HG02973 (cell line): ENCODE measurements around the gene RBM17.
A peak's percentile ranks its signal among the peaks of the same experiment; 100 is the strongest.
"Not testable (repeated sequence)": the region's sequence is repeated elsewhere in the genome, so short reads cannot be mapped to it uniquely, and the experiment has no call there.

ENCODE experiments used
- ATAC-seq: cut with Tn5 transposase; IDR thresholded peaks from one replicate; pipeline ENCODE4 v1.9.1; 2021; ENCODE audit warnings: moderate library complexity; ENCODE audit not compliant: unreplicated experiment

Gene RBM17

DNA sequence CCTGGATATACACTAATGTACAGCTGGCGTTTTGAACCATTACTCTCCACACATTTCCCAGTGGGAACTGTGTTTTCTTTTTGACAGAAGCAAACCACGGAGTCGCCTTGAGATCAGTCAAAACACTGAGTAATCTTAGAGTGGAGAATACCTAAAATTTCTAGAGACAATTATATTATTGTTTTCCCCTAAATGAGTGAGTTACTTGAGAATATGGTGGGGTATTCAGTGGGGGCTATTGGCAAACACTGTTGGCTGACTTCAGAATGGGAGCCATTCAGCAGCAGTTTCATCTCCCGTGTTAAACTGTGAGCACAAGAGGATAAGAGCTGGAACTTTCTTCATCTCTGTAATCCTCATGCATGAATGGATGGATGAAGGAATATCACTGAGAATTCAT, 32.9 kb upstream of the RBM17 start:
- no peak for ATAC-seq

DNA sequence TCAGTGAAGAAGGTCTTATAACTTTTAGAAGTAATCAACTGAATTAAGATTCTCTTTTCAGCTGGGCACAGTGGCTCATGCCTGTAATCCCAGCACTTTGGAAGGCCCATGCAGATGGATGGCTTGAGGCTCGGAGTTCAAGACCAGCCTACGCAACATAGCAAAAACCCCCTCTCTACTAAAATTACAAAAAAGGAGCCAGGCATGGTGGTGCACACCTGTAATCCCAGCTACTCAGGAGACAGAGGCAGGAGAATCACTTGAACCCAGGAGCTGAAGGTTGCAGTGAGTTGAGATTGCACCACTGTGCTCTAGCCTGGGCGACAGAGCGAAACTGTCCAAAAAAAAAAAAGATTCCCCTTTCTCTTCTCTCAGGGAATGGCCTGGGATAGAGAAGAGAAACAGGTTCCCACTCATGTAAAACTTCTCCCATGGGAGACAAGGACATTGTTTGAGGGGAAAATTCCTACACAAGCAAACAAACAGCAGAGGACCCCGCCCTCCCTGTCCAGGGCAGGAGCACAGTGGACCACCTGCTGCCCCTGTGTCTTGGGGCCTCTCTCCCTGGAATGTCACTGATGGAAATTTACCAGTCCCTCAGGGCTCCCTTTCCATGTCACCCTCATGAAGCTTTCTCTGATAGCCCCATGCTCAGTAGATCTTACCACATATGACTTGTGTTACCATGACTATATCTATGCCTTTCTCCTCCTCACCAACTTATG, 32.3 kb upstream of the RBM17 start:
- ATAC-seq = no peak

DNA sequence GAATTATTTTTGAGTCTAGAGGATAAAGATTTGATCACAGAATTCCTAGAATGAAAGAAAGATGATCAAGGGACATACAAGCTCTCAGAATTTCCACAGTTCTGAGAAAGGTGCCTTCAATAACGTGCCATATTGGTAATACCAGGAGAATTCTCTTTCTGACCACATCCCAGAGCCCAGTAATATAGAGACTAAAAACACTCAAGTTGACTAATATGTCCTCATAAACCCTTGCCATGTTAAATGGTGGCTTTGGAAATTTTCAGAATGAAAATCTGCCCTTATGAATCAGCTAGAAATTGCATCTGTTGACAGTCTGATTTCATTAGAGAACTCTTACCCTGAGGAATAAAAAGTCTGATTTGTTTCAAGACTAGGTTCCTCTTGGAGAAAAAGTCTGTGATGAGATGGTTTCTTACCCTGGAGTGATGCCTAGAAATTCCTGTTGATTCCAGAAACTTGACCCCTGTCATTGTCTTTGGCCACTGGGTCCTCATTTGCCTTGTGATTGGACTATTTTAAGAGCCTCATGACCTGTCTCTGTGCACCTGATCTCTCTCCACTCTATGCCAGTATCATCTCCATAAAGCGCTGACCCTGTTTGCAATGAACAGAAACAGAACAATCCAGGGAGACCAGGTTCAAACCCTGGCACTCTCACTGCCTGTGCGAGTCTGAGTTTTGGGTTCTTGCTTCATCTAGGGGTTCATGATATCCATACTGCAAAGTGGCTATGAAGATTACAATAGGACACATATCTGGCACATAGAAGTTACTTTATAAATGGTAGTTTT, 30.0 kb upstream of the RBM17 start:
- ATAC-seq = peak; percentile 39

- no peak for ATAC-seq
Observed at GRCh38 chr10:6059506-6059905, 29.3 kb upstream of the RBM17 start.

GRCh38 chr10:6061056-6061455, 27.8 kb upstream of the RBM17 start:
- no peak for ATAC-seq

DNA sequence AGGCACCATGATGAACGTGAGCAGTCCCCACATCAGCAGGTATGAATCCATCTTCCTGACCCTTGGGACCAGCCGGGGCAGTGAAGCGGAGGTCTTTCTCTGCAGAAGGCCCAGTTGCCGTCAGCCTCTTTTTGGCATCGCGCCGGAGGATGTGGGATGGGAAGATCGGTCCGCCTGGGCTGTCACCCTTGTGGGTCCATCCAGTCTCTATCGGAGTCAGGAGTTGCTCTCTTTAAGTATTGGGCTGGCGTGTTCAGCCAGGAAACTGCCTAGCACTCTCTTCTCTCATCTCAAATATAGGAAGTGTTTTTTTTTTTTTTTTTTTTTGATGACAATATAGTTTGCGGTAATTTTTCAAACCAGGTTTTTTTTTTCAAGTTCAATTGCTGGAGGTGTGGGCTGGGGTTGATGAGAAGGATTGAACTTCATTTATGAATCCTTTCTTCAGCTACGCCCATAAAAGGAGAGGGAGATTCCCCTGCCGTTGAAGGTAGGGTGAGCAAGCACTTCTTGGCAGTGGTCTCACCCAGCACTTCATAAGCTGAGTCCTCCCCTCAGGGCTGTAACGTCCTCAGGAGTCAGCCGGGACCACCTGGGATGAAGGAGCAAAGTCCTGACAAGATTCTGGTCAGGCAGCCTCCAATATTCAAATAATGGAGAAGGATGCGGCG, 26.6 kb upstream of the RBM17 start, which contains the start of gene IL2RA:
Gene IL2RA, minus strand, starts transcription at position 267 of the 671 bp plus-strand sequence. Its CDS starts 216 bp downstream, at position 51.
- no peak for ATAC-seq

- no peak for ATAC-seq
Observed at GRCh38 chr10:6064119-6064518, 24.7 kb upstream of the RBM17 start.

- not testable (repeated sequence) for ATAC-seq
Observed at GRCh38 chr10:6064726-6065125, 24.1 kb upstream of the RBM17 start.

- ATAC-seq = no peak
Observed at GRCh38 chr10:6065406-6065805, 23.4 kb upstream of the RBM17 start.

GRCh38 chr10:6065835-6066234, 23.0 kb upstream of the RBM17 start:
- no peak for ATAC-seq

GRCh38 chr10:6067457-6067856, 21.4 kb upstream of the RBM17 start:
- no peak for ATAC-seq

DNA sequence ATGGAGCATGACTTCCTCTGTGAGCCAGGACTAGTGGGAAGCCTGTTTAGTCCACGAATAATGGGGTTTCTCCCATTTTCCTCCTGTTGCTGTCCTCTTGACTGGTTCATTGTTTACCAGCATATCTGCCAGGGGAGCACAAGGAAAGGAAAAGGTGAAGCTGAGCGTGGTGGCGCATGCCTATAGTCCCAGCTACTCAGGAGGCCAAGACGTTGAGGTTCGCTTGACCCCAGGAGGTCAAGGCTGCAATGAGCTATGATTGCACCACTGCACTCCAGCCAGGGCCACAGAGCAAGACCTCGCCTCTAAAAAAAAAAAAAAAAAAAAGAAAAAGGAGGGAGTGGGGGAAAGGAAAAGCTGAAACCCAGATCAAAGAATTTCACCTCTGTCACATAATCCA, 20.8 kb upstream of the RBM17 start:
- no peak for ATAC-seq

DNA sequence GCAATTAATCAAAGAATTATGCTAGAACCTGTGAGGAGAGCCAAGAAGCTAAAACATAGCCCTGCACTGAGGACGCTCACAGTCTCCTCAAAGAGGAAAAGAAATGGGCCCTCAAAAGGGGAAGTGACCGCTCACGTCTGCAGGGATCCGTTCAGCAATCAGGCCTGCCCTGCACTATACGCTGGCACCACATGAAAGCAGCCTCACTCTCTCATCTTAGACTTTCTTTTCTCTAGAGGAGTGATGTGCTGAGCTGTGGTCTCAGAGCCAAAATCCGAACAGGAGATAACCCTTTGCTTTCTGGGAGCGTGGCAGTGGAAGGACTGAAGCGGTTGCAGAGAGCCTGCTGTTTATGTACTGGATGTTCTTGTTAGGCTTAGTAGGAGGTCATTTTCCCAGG, 20.4 kb upstream of the RBM17 start:
- peak; percentile 31 for ATAC-seq

DNA sequence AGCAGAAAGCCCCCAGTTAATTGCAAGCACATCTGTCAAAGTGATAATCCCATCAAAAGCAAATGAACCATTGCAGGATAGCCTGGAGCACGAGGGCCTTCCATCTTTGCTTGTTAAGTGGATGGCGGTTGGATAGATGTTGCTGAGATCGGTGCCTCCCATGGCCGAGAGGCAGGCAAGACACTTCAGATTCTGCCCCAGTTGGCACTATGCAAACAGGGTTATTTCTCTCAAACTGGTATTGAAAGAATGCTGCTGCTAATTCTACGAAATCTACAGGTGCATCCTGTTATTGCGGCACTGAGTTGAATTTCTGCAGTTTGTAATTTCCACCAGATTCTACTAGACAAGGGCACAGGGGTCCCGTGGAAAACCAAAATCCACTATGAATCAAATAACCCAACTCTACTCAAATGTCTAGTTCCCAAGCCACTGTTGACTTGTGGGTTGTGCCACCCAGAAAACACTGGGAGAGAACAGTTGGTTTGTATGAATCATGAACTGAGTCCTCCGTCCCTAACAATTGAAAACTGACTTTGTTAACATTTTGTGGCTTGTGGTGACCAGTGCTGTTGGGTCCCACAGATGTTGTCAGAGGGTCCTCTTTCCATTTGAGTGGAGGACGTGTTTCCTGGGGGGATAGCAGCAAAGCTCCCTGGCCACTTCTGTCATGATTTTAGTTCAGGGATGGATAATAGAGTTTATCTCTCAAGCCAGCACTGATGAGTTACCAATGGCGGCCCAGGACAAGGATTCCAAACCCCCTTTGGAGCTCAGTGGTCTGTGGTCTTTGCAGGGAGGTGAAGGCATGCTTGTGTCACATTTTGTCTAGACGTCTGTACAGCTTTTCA, 19.5 kb upstream of the RBM17 start:
- ATAC-seq = no peak

DNA sequence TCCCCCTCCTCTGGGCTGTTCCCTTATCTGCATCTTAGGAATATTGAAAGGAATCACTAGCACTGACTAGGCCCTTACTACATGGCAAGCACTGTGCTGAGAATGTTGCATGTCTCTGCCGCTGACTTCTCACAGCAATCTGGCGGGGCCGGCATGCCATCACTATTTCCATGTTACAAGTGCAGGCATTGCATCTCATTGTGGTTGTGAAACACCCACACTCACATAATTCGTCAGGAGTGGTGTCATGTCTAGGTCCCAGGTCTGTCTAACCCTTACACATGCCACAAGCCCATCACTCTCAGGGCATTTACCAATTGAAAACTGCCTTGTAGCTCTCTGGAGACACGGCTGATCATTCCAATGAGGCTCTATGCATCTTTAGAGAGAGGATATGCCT, 18.2 kb upstream of the RBM17 start:
- no peak for ATAC-seq

- no peak for ATAC-seq
Observed at GRCh38 chr10:6071181-6072175, 17.4 kb upstream of the RBM17 start.

- ATAC-seq = peak; percentile 50
Observed at GRCh38 chr10:6072215-6072934, 16.5 kb upstream of the RBM17 start.

- no peak for ATAC-seq
Observed at GRCh38 chr10:6074489-6075301, 14.1 kb upstream of the RBM17 start.
